ENCODE results near the gene GPN2. TPM values are rescaled to one million over a fixed set of nuclear protein-coding genes. Genes with fewer than 3 reads are reported as not detected.

The GPN2 gene
- total RNA-seq, 1 experiment from 2014 or later: 41.9 TPM

GRCh38 chr1:26909951-26910342, 19.9 kb upstream of the GPN2 start:
- H3K27ac ChIP-seq (ENCODE audit: low read length): peak overlapping the region; percentile 83
- CTCF ChIA-PET: no interaction called here
- peaks cover 48% of the 10 kb centered on the region for H3K4me1 ChIP-seq (ENCODE audit: control insufficient read depth, insufficient read depth, low read length)
- POLR2A ChIA-PET: no interaction called here
- no peak for ATAC-seq
- BruUV-seq (replicated peaks): no TSS peak
- H3K9me3 ChIP-seq (ENCODE audit: control insufficient read depth, insufficient read depth, low read depth, low read length): no peaks in the 10 kb centered on the region
- TF ChIP-seq TCF7L2 (IDR thresholded peaks at IDR 0.05; ENCODE audit: low read depth, low read length) (no peak), POLR2AphosphoS5 (IDR thresholded peaks at IDR 0.05; ENCODE audit: low read depth, low read length) (no peak), CTCF (IDR thresholded peaks at IDR 0.05) (no peak), SIN3A (IDR thresholded peaks at IDR 0.05; ENCODE audit: borderline replicate concordance, insufficient read depth, low read depth, low read length) (no peak), REST (IDR thresholded peaks at IDR 0.05; ENCODE audit: insufficient read depth in 1 of 2, low read depth in 2 of 2, low read length in 1 of 2) (no peak)
- no peak for DNase-seq (ENCODE audit: low read depth, low spot score)
- H3K27me3 ChIP-seq (ENCODE audit: control insufficient read depth, insufficient read depth, low read length): no peaks in the 10 kb centered on the region
- in situ Hi-C loops (cut with HindIII; ENCODE audit: low pct_unique_long_range_greater_than_20kb, low sequenced_read_pairs) (no loop called here), intact Hi-C loops (cut with micrococcal nuclease; ENCODE audit: unreplicated experiment) (no loop called here)
- H3K36me3 ChIP-seq (ENCODE audit: control insufficient read depth, insufficient read depth, low read length): no peaks in the 10 kb centered on the region
- no peak overlapping the region for H3K4me3 ChIP-seq (ENCODE audit: low read depth in 2 of 2, low read length in 2 of 2)

GRCh38 chr1:26907071-26907917, 17.2 kb upstream of the GPN2 start:
- Histone ChIP-seq H3K27ac (ENCODE audit: low read length) (peak overlapping the region; percentile 54), H3K4me1 (ENCODE audit: control insufficient read depth, insufficient read depth, low read length) (peaks cover 26% of the 10 kb centered on the region), H3K27me3 (ENCODE audit: control insufficient read depth, insufficient read depth, low read length) (no peaks in the 10 kb centered on the region), H3K4me3 (ENCODE audit: low read depth in 2 of 2, low read length in 2 of 2) (no peak overlapping the region), H3K36me3 (ENCODE audit: control insufficient read depth, insufficient read depth, low read length) (no peaks in the 10 kb centered on the region), H3K9me3 (ENCODE audit: control insufficient read depth, insufficient read depth, low read depth, low read length) (no peaks in the 10 kb centered on the region)
- CTCF ChIA-PET: no interaction called here
- DNase-seq (ENCODE audit: low read depth, low spot score) (peak; percentile 79), ATAC-seq (peak; percentile 94)
- in situ Hi-C loops (cut with HindIII; ENCODE audit: low pct_unique_long_range_greater_than_20kb, low sequenced_read_pairs): no loop called here
- TF ChIP-seq POLR2AphosphoS5 (IDR thresholded peaks at IDR 0.05; ENCODE audit: low read depth, low read length): no peak
- TF ChIP-seq SIN3A (IDR thresholded peaks at IDR 0.05; ENCODE audit: borderline replicate concordance, insufficient read depth, low read depth, low read length): no peak
- TF ChIP-seq REST (IDR thresholded peaks at IDR 0.05; ENCODE audit: insufficient read depth in 1 of 2, low read depth in 2 of 2, low read length in 1 of 2): no peak
- no peak for TF ChIP-seq CTCF (IDR thresholded peaks at IDR 0.05)
- no peak for TF ChIP-seq TCF7L2 (IDR thresholded peaks at IDR 0.05; ENCODE audit: low read depth, low read length)
- intact Hi-C loops (cut with micrococcal nuclease; ENCODE audit: unreplicated experiment): no loop called here
- BruUV-seq (replicated peaks): no TSS peak
- POLR2A ChIA-PET: no interaction called here
